GM19468 (cell line): ENCODE data around the gene GPR37.

ENCODE experiments used
- ATAC-seq: cut with Tn5 transposase; IDR thresholded peaks from one replicate; pipeline ENCODE4 v1.9.1; 2021; ENCODE audit warnings: mild to moderate bottlenecking, moderate library complexity, moderate number of reproducible peaks; ENCODE audit not compliant: unreplicated experiment; ENCODE audit errors: extremely low read depth

The GPR37 gene, protein sequence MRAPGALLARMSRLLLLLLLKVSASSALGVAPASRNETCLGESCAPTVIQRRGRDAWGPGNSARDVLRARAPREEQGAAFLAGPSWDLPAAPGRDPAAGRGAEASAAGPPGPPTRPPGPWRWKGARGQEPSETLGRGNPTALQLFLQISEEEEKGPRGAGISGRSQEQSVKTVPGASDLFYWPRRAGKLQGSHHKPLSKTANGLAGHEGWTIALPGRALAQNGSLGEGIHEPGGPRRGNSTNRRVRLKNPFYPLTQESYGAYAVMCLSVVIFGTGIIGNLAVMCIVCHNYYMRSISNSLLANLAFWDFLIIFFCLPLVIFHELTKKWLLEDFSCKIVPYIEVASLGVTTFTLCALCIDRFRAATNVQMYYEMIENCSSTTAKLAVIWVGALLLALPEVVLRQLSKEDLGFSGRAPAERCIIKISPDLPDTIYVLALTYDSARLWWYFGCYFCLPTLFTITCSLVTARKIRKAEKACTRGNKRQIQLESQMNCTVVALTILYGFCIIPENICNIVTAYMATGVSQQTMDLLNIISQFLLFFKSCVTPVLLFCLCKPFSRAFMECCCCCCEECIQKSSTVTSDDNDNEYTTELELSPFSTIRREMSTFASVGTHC

DNA sequence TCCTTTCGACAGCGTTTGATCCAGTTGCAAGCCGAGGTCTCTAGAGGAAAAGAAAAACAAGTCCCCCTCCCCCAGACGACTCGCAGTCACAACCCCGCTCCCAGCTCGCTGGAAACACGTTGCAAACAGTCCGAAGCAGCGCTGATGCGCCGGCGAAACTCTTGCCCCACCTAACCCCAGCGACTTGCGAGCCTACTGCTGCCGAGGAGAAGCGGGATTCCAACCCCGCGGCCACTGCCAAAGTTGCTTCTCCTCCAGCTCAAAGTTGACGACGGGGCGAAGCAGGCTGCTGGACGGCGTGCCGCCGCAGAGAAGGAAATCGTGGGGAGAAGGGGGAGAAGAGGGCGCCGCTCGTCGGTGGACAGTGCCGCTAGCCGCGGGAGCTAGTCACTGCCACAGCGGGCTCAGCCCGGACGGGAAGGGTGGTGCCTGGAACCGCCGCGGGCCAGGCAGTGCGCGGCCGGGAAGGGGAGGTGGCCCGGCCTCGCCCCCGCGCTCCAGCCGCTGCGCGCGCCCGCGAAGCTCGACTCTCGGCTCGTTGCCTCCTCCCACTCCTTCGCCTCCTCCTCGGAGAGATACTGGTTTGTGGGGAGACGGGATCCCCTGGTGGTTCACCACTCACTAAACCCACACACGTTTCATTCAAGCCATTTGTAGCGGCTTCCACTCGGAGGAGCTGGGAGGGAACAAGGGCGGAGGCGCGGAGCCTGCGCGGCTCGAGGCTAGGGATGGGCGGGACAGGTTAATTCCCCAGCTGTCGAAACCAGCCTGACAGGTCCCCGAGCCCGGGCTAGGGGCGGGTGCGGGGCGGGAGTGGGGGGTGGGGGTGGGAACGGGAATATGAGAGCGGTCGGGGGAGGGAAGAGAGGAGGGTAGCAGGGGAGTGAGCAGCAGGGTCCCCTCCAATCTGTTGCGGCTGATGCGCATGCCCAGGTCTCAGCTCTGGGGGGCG is at the start of gene GPR37:
Gene GPR37 (minus strand): TSS at position 392 of the 952 bp plus-strand sequence. CDS start 816 bp downstream, outside the sequence.
- ATAC-seq: peak; percentile 21

DNA sequence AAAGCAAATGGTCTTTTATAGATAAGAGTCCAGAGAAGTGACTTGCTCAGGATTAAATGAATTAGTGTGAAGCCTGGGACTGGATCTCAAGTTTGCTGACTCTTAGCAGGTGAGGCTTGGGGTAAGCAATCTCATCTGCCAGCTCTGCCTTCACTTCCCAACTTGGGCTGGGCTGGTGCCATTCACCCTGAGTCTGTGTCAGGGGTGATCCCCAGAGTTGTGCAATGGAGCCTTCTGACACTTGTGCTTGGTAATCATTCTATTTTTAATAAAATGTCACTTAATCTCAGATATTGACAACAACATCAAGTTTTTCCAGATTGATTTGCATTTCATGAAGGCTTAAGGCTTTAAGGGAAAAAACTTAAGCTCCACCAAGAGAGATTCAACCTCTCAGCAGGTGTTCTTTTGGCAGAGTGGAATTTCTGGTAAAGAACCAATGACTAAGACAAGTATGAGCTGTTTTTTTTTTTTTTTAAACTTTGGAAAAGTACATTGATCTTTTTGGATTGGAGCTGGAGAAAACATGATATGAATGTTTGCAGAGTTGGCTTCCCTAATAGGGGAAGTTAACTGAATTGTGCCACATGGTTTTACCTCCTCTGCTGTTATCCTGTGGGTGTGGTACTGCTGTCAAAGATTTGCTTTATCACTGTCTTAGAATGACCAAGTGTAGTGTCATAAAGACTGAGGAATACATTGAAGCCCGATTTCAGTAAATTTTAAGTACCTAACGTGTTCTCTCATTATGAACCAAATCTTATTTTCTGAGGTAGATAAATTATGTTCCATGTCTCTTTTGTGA is 48.6 kb upstream of the GPR37 start:
- no peak for ATAC-seq

DNA sequence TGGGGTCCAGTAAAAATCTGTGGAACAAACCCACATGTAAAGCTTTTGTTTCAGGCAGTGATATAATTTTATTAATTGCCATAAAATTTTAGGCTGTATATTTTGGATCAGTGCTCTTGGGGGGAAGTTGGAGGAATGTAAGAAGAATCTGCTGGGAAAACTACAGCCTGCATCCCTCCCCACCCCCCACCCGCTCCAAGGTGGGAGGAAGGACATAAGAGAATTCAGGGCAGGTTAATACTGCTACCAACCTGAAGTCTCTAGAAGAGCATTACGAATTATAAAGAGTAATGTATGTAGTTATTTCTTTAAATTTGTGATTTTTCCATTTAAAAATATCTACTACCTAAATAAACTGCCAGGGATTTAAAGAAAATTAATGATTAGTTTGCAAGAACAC is 47.2 kb upstream of the GPR37 start:
- ATAC-seq: no peak

DNA sequence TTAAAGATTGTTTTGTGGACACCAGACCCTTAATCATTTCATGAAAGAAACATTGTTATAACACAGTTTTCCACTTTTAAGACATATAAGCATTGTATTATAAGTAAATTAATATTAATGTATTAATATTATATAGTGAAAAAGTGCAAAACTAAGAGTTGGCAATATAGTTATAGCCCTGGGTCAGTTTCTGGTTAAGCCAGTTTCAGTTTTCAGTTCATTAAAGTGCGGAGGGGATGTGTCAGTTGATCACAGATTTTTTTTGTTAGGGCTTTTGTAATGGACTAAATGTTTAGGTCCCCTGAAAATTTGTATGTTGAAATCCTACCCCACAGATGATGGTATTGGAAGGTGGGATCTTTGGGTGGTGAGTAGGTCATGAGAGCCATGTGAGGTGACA is 45.7 kb upstream of the GPR37 start:
- ATAC-seq: no peak

DNA sequence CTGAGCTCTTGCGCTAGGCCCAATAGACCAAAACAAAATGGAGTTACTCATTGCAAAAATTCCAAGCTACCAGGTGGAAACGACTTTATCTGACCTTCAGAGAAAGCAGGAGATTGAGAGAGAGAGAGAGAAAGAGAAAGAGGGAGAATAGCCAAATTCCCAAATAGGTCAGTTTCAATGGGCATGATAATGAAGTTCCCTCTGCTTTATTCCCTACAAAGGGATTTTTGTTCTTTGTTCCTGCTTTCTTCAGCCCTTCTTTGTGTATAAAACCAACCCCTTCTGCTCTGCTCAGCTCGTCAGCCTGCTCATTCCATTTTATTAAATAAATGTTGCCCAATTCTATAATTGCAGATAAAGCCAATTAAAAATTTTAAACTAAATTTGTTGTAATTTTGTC is 45.0 kb upstream of the GPR37 start:
- ATAC-seq: no peak

DNA sequence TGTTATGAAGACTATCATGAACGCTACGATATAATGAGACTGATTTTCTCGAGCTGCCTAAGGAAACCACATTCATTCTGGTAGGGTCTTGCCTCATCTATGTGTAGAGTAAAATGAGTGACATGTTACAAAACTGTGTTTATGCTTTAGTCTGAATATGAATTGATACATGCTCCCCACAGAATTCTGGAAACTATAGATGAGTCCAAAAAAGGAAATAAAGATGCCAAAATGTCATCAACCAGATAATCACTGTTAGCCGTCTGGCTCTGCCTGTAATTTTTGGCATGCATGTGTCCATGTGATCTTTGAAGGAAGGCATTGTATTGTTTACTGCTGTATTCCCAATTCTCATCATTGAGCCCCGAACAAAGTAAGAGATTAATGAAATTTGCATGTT is 42.6 kb upstream of the GPR37 start:
- ATAC-seq: no peak

DNA sequence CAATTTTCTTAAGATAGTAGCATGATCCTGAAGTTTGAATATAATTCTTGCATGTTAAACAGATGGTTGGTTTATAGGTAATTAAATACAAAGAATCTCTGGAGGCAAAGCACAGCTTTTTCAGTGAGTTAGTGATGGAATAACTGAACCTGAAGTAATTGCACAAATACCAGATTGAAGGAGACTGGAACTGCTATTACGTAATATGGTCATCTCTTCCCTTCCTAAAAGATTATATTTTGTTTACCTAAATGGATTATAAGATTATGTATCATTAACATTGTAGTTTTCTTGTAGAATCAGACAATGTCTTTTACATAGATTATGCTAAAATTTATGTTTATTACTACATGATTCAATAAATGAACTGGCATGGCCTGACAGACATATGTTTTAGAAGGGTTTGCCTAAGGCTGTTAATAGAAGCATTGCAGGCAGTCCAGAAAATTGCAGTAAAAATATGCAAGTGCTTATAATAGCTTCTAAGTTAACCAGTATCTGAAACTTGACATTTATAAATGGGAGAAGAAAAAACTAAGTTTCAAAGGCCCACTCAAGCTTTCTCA is 35.8 kb upstream of the GPR37 start:
- ATAC-seq: no peak

DNA sequence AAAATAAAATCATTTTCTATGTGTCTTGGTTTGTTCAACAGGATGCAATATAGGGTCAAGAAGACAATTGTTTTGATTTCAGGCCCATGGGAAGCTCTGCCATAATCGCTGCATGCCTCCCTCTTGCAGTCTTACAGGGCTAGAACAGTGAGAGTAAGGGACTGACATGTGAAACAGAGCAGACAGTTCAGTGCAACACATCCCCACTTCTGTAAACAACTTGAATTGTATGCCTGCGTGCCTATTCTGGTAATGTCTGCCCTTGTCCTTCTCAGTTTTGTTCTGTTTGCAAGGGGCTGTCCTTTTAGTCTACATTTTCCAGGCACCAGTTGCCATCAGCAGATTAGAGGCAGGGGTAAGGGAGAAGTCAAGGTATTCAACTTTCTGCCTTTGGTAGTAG is 34.8 kb upstream of the GPR37 start:
- ATAC-seq: no peak

DNA sequence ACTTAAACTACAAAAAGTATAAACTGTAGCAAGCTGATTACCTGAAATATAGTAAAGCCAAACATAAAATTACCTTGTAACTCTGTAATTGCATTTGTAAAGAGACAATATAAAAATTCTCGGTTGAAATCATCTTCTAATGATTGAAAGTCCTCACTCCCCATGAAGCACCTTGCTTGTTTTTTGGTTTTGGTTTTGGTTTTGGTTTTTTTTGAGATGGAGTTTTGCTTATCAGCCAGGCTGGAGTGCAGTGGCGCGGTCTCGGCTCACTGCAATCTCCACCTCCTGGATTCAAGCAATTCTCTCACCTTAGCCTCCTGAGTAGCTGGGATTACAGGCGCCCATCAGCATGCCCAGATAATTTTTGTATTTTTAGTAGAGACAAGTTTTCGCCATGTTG is 33.9 kb upstream of the GPR37 start:
- ATAC-seq: no peak

DNA sequence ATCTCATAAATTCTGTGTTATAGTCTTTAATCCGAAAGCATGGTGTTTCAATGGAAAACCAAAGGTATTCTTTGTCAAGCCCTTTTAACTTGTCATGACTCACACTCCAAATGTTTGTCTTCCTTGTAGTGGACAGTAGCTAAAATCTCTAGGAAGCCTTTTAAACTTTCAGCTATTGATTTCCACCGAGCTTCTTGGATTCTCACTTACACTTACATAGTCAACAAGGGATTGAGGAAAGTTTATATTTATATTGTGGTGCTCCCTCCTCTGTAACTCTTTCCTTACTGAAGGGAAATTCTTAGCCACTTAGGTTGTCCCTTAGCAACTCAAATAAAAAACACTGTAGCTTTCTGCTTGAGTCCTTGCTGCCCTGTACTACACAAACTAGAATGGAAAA is 31.2 kb upstream of the GPR37 start:
- no peak for ATAC-seq

DNA sequence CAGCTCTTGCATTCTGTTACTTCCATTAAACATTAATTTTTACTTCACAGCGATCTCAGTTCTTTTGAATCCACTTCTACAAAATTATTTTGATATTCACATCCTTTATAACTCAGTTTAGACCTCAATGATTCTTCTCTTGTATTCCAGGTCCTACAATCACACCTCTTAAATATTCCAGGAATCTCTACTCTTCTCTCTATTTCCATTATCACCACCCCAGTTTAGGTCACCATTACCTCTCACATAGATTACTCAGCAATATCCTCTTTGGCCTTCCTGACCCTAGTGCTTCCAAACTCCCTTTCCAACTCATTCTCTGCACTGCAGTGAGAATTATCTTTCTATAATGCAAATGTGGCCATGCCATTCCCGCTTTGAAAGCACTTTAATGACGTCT is 27.1 kb upstream of the GPR37 start:
- ATAC-seq: no peak

DNA sequence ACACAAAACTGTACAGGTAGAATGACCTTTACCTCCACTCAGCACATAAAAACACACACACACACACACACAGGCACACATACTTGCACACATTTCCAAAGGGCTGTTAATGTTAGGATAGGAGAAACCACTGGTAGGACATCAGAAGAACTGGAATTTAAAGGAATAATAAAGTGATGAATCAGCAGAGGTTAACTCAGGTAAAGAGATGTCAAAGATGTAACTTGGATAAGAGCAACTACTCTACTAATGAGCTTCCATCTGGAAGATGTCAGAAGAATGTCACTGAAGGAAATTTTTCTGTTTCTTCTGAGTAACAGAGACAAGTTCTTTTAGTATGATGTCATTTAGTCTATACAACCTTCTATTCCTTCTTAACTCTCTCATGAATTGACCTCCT is 26.4 kb upstream of the GPR37 start:
- no peak for ATAC-seq

DNA sequence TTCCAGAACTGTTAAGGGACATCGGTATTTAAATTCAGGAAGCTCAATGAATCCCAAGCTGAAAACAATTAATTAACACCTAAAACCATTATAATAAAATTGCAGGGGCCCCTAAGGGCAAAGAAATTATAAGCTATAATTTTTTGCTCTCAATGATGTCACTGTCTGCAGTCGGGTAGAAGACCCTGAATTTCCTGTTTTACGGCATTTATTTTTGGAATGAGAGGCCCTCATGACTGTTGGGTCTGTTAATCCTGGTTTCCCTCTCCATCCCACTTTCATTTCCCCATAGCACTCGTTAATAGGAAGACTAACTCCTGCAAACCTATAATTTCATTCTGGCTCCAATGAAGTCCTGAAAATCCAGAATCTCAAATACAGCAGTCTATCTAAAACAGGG is 25.8 kb upstream of the GPR37 start:
- no peak for ATAC-seq

DNA sequence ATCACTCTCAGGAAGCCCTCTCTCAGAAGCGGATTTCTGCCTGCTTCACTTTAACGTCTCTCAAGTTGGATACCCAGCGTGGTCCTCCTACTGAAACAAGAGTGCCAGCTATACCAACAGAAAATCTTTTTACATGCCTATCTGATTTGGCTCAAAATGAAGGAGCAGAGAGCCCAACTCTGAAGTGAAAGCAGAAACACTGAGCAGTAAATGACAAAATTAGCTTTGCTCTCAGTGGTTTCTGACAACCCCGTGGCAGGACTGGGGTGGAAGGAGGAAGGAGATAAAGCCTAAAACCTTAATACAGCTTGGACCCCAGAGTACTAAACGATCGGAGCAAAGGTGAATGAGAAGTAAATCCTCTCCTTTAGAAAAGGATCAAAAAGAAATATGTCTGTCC is 25.1 kb upstream of the GPR37 start:
- ATAC-seq: no peak

DNA sequence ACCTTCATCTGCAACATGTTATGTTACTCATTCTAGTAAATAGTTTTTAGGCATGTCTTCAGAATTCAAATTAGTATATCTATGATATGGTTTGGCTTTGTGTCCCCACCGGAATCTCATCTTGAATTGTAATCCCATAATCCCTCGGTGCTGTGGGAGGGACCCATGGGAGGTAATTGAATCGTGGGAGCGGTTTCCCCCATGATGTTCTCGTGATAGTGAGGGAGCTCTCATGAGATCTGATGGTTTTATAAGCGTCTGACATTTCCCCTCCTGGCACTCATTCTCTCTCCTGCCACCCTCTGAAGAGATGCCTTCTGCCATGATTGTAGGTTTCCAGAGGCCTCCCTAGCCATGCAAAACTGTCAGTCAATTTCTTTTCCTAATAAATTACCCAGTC is 20.4 kb upstream of the GPR37 start:
- ATAC-seq: no peak

DNA sequence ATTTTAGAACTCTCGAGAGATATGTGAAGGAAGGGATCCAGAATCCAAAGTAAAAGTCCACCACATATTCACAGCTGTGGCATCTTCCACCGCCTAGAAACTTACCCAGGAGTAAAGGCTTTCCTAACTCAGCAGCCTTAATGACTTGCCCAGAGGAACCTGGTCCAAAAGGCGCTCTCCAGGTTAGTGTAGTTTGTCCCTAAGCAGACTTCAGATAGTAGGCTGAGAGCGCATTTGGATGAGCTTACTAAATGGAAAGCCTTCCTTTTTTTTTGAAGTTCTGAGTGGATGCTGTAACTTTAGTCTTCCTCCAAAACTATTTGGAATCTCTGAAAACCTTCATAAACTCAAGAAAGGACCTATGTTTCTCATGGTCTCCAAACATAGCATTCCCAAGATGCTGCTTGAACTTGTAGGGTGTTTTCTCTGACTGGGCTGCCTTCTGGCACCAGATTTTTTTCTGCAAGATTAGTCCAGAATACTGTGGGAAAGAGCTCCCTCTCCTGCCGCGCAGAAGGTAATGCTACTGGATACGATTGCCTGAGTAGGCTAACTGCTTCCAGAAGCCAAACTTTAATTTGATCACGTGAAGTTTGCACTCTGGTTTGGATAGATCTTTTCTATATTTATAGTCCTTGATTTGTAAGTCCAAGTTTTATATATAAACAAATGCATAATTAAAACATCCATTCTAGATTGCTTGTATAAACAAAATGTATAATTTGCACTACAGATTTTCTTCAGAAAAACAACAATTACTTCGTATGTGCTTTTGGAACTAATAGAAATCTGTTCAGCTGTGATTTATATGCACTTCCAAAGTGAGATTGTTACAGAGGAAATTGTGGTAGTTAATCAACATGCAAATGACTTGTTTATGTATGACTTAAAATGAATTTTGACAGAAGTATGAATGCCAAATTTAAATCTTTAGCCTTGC is 19.6 kb upstream of the GPR37 start:
- peak; percentile 57 for ATAC-seq

DNA sequence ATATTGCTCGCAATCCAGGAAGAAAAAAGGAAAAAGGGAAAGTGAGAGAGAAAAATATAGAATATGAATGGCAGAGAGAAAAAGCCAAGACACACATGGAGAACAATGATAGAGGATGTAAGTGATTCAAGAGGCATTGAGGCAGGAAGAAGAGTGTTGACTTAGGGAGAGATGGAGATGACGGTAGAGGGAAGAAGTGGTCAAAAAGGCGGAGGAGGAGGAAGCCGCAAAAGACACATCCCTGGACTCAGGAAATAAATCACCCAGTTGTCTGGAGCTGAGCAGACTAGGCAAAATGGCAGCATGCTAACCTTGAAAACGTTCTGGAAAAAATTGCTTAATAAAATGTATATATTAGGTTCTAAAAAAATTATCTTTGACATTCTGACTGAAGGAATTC is 17.7 kb upstream of the GPR37 start:
- ATAC-seq: no peak

DNA sequence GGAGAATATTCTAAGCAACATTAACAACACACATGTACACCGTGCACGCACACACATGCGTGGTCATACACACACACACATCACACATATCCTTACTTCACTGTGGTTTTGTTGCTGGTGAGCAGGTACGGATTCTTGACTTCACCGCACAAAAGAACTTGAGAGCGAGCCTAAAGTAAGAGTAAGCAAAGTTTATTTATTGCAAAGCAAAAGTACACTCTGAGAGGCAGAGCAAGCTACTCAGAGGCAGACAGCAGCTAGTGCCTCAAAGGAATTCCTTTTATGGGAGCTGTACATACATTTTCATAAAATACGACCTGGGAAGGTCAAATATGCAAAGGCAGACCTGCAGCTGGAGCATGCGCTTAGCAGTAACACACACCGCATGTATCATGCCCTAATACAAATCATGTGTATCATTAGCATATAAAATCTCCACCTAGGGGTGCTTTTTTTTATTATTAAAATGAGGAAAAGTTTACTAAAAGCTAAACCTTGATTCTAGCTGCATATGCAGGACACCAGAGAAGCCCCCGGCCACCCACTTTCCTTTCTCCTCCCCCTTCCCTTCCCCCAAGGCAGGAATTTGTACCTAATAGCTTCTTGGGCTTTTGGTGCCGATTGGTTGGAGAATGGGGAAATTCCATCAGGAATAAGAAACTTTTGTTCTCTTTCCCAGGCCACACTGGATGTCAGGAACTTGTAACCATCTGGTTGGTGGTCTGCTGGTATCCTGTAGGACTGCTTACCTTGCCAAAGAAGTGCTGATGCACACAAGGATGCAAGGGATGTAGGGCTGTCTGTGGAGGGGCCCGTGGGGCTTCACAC is 16.5 kb upstream of the GPR37 start:
- no peak for ATAC-seq
